Activated CD8-positive, alpha-beta memory T cell treated with anti-CD3 and anti-CD28 coated beads, Interleukin-2, amount 10 ng/mL, durations not matched to agents 7 days and 5 days (primary cell): Measurements from ENCODE around the gene ZNF662. TPM values are rescaled to one million over a fixed set of nuclear protein-coding genes. Genes with fewer than 3 reads are reported as not detected.

ENCODE experiments used
- ATAC-seq: fragments of 150-1000 bp; cut with Tn5 transposase; one replicate; pipeline ENCODE4 v1.10.0; 2021; ENCODE audit warnings: moderate library complexity
- CTCF ChIA-PET: fragments of 350-600 bp; sonication (Branson Sonifier 250); formaldehyde crosslinking; loops from one replicate; lab custom pipeline; 2021; ENCODE audit warnings: antibody characterized with exemption; lab: Charles Lee
- DNase-seq: peaks from one replicate; pipeline ENCODE4 v3.0.0-alpha.2; 2020
- H3K27ac Mint-ChIP-seq: one replicate; pipeline ENCODE4 v1.8.0; 2021; ENCODE audit warnings: mild to moderate bottlenecking, mixed read lengths
- H3K27me3 Mint-ChIP-seq: one replicate; pipeline ENCODE4 v1.8.0; 2021; ENCODE audit warnings: mixed read lengths
- H3K36me3 Mint-ChIP-seq: one replicate; pipeline ENCODE4 v1.8.0; 2021; ENCODE audit warnings: mild to moderate bottlenecking, mixed read lengths
- H3K4me1 Mint-ChIP-seq: one replicate; pipeline ENCODE4 v1.8.0; 2021; ENCODE audit warnings: mixed read lengths
- H3K4me3 Mint-ChIP-seq: one replicate; pipeline ENCODE4 v1.8.0; 2021; ENCODE audit warnings: mild to moderate bottlenecking, moderate library complexity, mixed read lengths
- H3K9me3 Mint-ChIP-seq: one replicate; pipeline ENCODE4 v1.8.0; 2022; ENCODE audit warnings: low read depth, mixed read lengths
- total RNA-seq, 2 experiments: library from RNA; stranded (reverse); gene quantifications; one replicate each; pipeline ENCODE4 v1.2.3, GENCODE V29; 2021

Gene ZNF662
- total RNA-seq, 2 experiments from 2014 or later: 0.47 TPM; not detected in 1

GRCh38 chr3:42895580-42895868 is 10.4 kb upstream of the ZNF662 start:
- no peak for DNase-seq
- peaks cover 6% of the 10 kb centered on the region for H3K27me3 Mint-ChIP-seq
- H3K4me3 Mint-ChIP-seq: no peak overlapping the region
- peaks cover 2% of the 10 kb centered on the region for H3K9me3 Mint-ChIP-seq
- ATAC-seq: no peak
- peaks cover 2% of the 10 kb centered on the region for H3K36me3 Mint-ChIP-seq
- CTCF ChIA-PET: no interaction called here
- peaks cover 22% of the 10 kb centered on the region for H3K4me1 Mint-ChIP-seq
- no peak overlapping the region for H3K27ac Mint-ChIP-seq

GRCh38 chr3:42898896-42899675 is 6.9 kb upstream of the ZNF662 start:
- H3K27ac Mint-ChIP-seq: no peak overlapping the region
- peaks cover 5% of the 10 kb centered on the region for H3K36me3 Mint-ChIP-seq
- H3K9me3 Mint-ChIP-seq: peaks cover 15% of the 10 kb centered on the region
- peaks cover 29% of the 10 kb centered on the region for H3K4me1 Mint-ChIP-seq
- no peak for ATAC-seq
- no peak for DNase-seq
- H3K4me3 Mint-ChIP-seq: no peak overlapping the region
- CTCF ChIA-PET: no interaction called here
- peaks cover 7% of the 10 kb centered on the region for H3K27me3 Mint-ChIP-seq

GRCh38 chr3:42900226-42901072 is 5.5 kb upstream of the ZNF662 start:
- H3K4me3 Mint-ChIP-seq: no peak overlapping the region
- peaks cover 20% of the 10 kb centered on the region for H3K4me1 Mint-ChIP-seq
- H3K9me3 Mint-ChIP-seq: peaks cover 23% of the 10 kb centered on the region
- DNase-seq (no peak), ATAC-seq (no peak)
- H3K27ac Mint-ChIP-seq: no peak overlapping the region
- H3K27me3 Mint-ChIP-seq: peaks cover 19% of the 10 kb centered on the region
- CTCF ChIA-PET: no interaction called here
- peaks cover 15% of the 10 kb centered on the region for H3K36me3 Mint-ChIP-seq

DNA sequence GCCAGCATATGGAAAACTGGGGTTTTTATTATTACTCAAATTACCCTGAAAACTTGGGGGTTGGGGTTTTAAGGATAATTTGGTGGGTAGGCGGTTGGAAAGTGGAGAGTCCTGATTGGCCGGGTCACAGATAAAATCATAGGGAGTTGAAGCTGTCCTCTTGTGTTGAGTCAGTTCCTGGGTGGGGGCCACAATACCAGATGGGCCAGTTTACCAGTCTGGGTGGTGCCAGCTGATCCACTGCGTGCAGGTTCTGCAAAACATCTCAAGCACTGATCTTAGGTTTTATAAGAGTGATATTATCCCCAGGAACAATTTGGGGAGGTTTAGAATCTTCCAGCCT is 4.9 kb upstream of the ZNF662 start:
- Mint-ChIP-seq H3K27ac (no peak overlapping the region), H3K4me1 (peaks cover 18% of the 10 kb centered on the region), H3K27me3 (peaks cover 23% of the 10 kb centered on the region), H3K9me3 (peaks cover 23% of the 10 kb centered on the region), H3K4me3 (no peak overlapping the region), H3K36me3 (peaks cover 18% of the 10 kb centered on the region)
- CTCF ChIA-PET: no interaction called here
- DNase-seq (peak; percentile 41), ATAC-seq (no peak)

GRCh38 chr3:42902257-42902656 is 3.7 kb upstream of the ZNF662 start:
- Mint-ChIP-seq H3K9me3 (peaks cover 23% of the 10 kb centered on the region), H3K36me3 (peaks cover 26% of the 10 kb centered on the region), H3K27me3 (peaks cover 33% of the 10 kb centered on the region), H3K4me3 (no peak overlapping the region), H3K27ac (no peak overlapping the region), H3K4me1 (peaks cover 18% of the 10 kb centered on the region)
- CTCF ChIA-PET: no interaction called here
- no peak for DNase-seq
- no peak for ATAC-seq

DNA sequence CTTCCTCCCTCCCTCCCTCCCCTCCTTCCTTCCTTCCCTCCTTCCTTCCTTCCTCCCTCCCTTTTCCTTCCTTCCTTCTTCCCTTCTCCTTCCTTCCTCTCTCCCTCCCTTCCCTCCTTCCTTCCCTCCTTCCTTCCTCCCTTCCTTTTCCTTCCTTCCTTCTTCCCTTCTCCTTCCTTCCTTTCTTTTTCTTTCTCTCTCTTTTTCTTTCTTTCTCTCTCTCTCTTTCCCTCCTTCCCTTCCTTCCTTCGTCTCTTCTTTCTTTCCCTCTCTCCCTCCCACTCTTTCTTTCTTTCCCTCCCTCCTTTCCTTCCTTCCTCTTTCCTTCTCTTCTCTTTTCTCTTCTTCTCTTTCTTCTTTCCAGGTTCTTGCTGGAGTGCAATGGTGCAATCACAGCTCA is 1.9 kb upstream of the ZNF662 start:
- peaks cover 27% of the 10 kb centered on the region for H3K36me3 Mint-ChIP-seq
- DNase-seq (no peak), ATAC-seq (no peak)
- CTCF ChIA-PET: no interaction called here
- no peak overlapping the region for H3K4me3 Mint-ChIP-seq
- peaks cover 18% of the 10 kb centered on the region for H3K4me1 Mint-ChIP-seq
- H3K27me3 Mint-ChIP-seq: peaks cover 40% of the 10 kb centered on the region
- H3K27ac Mint-ChIP-seq: no peak overlapping the region
- H3K9me3 Mint-ChIP-seq: peaks cover 23% of the 10 kb centered on the region

DNA sequence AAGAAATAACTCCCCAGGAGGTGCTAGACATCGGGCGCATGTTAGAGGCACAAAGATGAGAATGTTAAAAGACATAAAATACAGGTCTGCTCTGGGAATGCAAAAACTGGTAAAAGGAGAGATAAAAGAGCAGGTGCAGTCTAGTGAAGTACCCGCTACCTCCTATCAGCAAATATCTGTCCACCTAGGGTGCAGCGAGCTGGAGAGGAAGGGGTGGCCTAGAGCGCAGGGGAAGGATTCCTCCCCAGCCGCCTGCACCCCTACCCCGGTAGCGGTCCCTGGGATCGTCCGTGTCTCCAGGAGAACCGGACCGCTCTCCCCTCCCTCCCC is 237 bp upstream of the ZNF662 start:
- Mint-ChIP-seq H3K4me3 (no peak overlapping the region), H3K36me3 (peaks cover 27% of the 10 kb centered on the region), H3K4me1 (peaks cover 14% of the 10 kb centered on the region), H3K27ac (no peak overlapping the region), H3K9me3 (peaks cover 24% of the 10 kb centered on the region), H3K27me3 (peaks cover 40% of the 10 kb centered on the region)
- CTCF ChIA-PET: no interaction called here
- DNase-seq: no peak
- no peak for ATAC-seq

- DNase-seq (no peak), ATAC-seq (no peak)
- H3K27me3 Mint-ChIP-seq: peaks cover 40% of the 10 kb centered on the region
- H3K36me3 Mint-ChIP-seq: peaks cover 27% of the 10 kb centered on the region
- H3K4me1 Mint-ChIP-seq: peaks cover 5% of the 10 kb centered on the region
- H3K9me3 Mint-ChIP-seq: peaks cover 24% of the 10 kb centered on the region
- H3K4me3 Mint-ChIP-seq: no peak overlapping the region
- no peak overlapping the region for H3K27ac Mint-ChIP-seq
- CTCF ChIA-PET: no interaction called here
Measured at GRCh38 chr3:42906848-42907183, 874 bp downstream of the ZNF662 start.

GRCh38 chr3:42908675-42909074 is 2.7 kb downstream of the ZNF662 start:
- ATAC-seq: no peak

DNA sequence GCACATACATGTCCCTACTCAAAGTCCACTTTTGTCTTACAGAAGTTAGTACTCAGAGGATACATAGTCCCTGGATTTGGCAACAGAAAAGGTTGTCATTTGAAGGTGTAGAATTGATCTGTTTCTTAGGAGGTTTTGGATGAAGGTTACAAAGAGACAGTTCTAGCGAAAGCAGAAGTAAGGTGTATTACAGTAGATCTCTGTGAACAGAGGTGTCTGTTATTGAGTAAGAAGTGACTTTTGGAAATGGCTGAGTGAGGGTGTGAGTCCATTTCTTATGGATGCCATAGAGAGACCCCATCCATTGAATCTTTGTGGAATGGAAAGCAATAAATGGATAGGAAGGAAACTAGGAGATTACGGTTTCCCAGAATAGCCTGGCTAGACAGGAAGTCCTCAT is 5.6 kb downstream of the ZNF662 start:
- Mint-ChIP-seq H3K36me3 (peaks cover 17% of the 10 kb centered on the region), H3K27ac (no peak overlapping the region), H3K4me3 (no peak overlapping the region), H3K4me1 (no peaks in the 10 kb centered on the region), H3K27me3 (peaks cover 14% of the 10 kb centered on the region), H3K9me3 (peaks cover 31% of the 10 kb centered on the region)
- DNase-seq (no peak), ATAC-seq (no peak)
- CTCF ChIA-PET: no interaction called here

More at GRCh38 chr3:42908675-42909074, 2.7 kb downstream of the ZNF662 start:
- Mint-ChIP-seq H3K27ac (no peak overlapping the region), H3K9me3 (peaks cover 22% of the 10 kb centered on the region), H3K27me3 (peaks cover 35% of the 10 kb centered on the region), H3K36me3 (peaks cover 24% of the 10 kb centered on the region), H3K4me3 (no peak overlapping the region), H3K4me1 (no peaks in the 10 kb centered on the region)
- CTCF ChIA-PET: no interaction called here
- DNase-seq: no peak

DNA sequence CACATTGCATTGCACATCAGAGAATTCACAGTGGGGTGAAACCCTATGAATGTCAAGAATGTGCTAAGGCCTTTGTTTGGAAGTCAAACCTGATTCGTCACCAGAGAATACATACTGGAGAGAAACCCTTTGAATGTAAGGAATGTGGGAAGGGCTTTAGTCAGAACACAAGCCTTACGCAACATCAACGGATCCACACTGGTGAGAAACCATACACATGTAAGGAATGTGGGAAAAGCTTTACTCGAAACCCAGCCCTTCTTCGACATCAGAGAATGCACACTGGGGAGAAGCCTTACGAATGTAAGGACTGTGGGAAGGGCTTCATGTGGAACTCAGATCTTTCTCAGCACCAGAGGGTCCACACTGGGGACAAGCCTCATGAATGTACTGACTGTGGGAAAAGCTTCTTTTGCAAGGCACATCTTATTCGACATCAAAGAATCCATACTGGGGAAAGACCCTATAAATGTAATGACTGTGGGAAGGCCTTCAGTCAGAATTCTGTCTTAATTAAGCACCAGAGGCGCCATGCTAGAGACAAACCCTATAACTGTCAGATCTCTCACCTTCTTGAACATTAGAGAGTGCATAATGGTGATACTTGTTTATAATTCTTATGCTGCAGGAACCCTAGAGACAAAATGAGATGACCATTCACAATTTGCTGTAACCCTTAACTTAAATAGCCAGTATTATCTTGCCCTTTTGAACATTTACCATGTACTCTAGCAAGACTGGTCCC is 9.0 kb downstream of the ZNF662 start:
- H3K36me3 Mint-ChIP-seq: peaks cover 12% of the 10 kb centered on the region
- CTCF ChIA-PET: no interaction called here
- DNase-seq: no peak
- H3K4me1 Mint-ChIP-seq: no peaks in the 10 kb centered on the region
- peaks cover under 1% of the 10 kb centered on the region for H3K27me3 Mint-ChIP-seq
- ATAC-seq: no peak
- no peak overlapping the region for H3K4me3 Mint-ChIP-seq
- H3K9me3 Mint-ChIP-seq: peaks cover 38% of the 10 kb centered on the region
- H3K27ac Mint-ChIP-seq: no peak overlapping the region

- DNase-seq (no peak), ATAC-seq (no peak)
- Mint-ChIP-seq H3K27ac (no peak overlapping the region), H3K9me3 (peaks cover 2% of the 10 kb centered on the region), H3K4me1 (peaks cover 2% of the 10 kb centered on the region), H3K27me3 (peaks cover 2% of the 10 kb centered on the region), H3K4me3 (no peak overlapping the region), H3K36me3 (peaks cover 2% of the 10 kb centered on the region)
- CTCF ChIA-PET: no interaction called here
Measured at GRCh38 chr3:42923606-42924005, 17.7 kb downstream of the ZNF662 start.

DNA sequence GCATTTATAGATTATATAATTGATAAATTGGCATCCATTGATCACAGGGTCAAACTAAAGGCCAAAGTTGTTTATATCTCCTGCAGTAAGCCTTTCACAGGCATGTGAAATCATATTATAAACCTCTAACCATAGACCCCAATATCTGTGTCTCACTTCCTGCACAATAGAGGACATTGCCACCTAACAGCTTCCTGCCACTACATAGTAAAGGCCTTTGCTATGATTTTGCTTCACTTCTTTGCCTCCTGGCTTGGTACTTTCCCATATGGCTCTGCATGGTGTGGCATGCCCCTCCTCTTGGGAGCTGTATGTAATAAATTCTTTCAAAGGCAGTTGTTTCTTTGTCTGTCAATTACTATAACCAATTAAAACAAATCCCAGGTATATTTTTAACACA is 20.4 kb downstream of the ZNF662 start:
- no peaks in the 10 kb centered on the region for H3K9me3 Mint-ChIP-seq
- peaks cover 2% of the 10 kb centered on the region for H3K4me1 Mint-ChIP-seq
- no peak overlapping the region for H3K27ac Mint-ChIP-seq
- DNase-seq: no peak
- no peaks in the 10 kb centered on the region for H3K27me3 Mint-ChIP-seq
- CTCF ChIA-PET: no interaction called here
- no peak overlapping the region for H3K4me3 Mint-ChIP-seq
- H3K36me3 Mint-ChIP-seq: peaks cover 1% of the 10 kb centered on the region
- no peak for ATAC-seq

- CTCF ChIA-PET: no interaction called here
Measured at GRCh38 chr3:42934111-42934510, 28.2 kb downstream of the ZNF662 start.

More at GRCh38 chr3:42934111-42934510, 28.2 kb downstream of the ZNF662 start:
- Mint-ChIP-seq H3K36me3 (no peaks in the 10 kb centered on the region), H3K4me1 (peaks cover 7% of the 10 kb centered on the region), H3K27me3 (no peaks in the 10 kb centered on the region), H3K4me3 (no peak overlapping the region), H3K9me3 (no peaks in the 10 kb centered on the region), H3K27ac (no peak overlapping the region)
- DNase-seq: no peak
- ATAC-seq: no peak
